Renal pelvis (tissue), 4 donors: ENCODE data around the gene SPTAN1. TPM values are rescaled to one million over a fixed set of nuclear protein-coding genes. Genes with fewer than 3 reads are reported as not detected.
"Not testable (repeated sequence)": the region's sequence is repeated elsewhere in the genome, so short reads cannot be mapped to it uniquely, and the experiment has no call there.

Experiments used
- DNase-seq: peaks from one replicate; pipeline ENCODE4 v3.0.0-alpha.2; 2013
- polyA plus RNA-seq, 3 donors: library from polyadenylated mRNA; unstranded; fragments of 120-200 nt; gene quantifications; one replicate each; pipeline ENCODE4 v1.2.1, GENCODE V29; 2013; ENCODE audit not compliant: insufficient read length in 3 of 3

The SPTAN1 gene
- polyA plus RNA-seq, 3 donors: 362 to 483 (median 423) TPM

GRCh38 chr9:128629136-128629535 is 76.7 kb downstream of the SPTAN1 start:
- no peak for DNase-seq

- DNase-seq: no peak
Measured at GRCh38 chr9:128629852-128630545, 77.6 kb downstream of the SPTAN1 start.

- DNase-seq: no peak
Measured at GRCh38 chr9:128631636-128632035, 79.2 kb downstream of the SPTAN1 start.

GRCh38 chr9:128632066-128632465 is 79.7 kb downstream of the SPTAN1 start:
- no peak for DNase-seq

- no peak for DNase-seq
Measured at GRCh38 chr9:128632486-128632885, 80.1 kb downstream of the SPTAN1 start.

- no peak for DNase-seq
Measured at GRCh38 chr9:128633057-128633456, 80.7 kb downstream of the SPTAN1 start.

GRCh38 chr9:128633601-128634000 is 81.2 kb downstream of the SPTAN1 start:
- no peak for DNase-seq

GRCh38 chr9:128634111-128634510 is 81.7 kb downstream of the SPTAN1 start:
- no peak for DNase-seq

GRCh38 chr9:128634651-128635262 is 82.4 kb downstream of the SPTAN1 start:
- DNase-seq: no peak

- DNase-seq: peak; percentile 63
Measured at GRCh38 chr9:128635266-128636023, 83.1 kb downstream of the SPTAN1 start.

- no peak for DNase-seq
Measured at GRCh38 chr9:128636024-128636390, 83.6 kb downstream of the SPTAN1 start.

- DNase-seq: no peak
Measured at GRCh38 chr9:128636556-128637530, 84.5 kb downstream of the SPTAN1 start.

GRCh38 chr9:128637656-128638055 is 85.3 kb downstream of the SPTAN1 start:
- DNase-seq: no peak

- DNase-seq: no peak
Measured at GRCh38 chr9:128638580-128638979, 86.2 kb downstream of the SPTAN1 start.

- DNase-seq: no peak
Measured at GRCh38 chr9:128640603-128641002, 88.2 kb downstream of the SPTAN1 start.

- DNase-seq: no peak
Measured at GRCh38 chr9:128642675-128643245, 90.4 kb downstream of the SPTAN1 start.

- no peak for DNase-seq
Measured at GRCh38 chr9:128643519-128644300, 91.3 kb downstream of the SPTAN1 start.

GRCh38 chr9:128648206-128648605 is 95.8 kb downstream of the SPTAN1 start:
- not testable (repeated sequence) for DNase-seq

GRCh38 chr9:128651798-128652197 is 99.4 kb downstream of the SPTAN1 start:
- no peak for DNase-seq

- no peak for DNase-seq
Measured at GRCh38 chr9:128653908-128654307, 101.5 kb downstream of the SPTAN1 start.

- DNase-seq: no peak
Measured at GRCh38 chr9:128654481-128654880, 102.1 kb downstream of the SPTAN1 start.
